Progenitor cell of endocrine pancreas (in vitro differentiated cells): ENCODE measurements around the gene IRX5. TPM values are rescaled to one million over a fixed set of nuclear protein-coding genes. Genes with fewer than 3 reads are reported as not detected.

Experiments
- DNase-seq: peaks from one replicate; pipeline ENCODE4 v3.0.0; 2021; ENCODE audit warnings: low spot score; ENCODE audit not compliant: unreplicated experiment
- H3K27ac Mint-ChIP-seq: 2 replicates; pipeline ENCODE4 v1.8.0; 2021; ENCODE audit warnings: mild to moderate bottlenecking, moderate library complexity, mixed read lengths
- H3K27me3 Mint-ChIP-seq: 2 replicates; pipeline ENCODE4 v1.8.0; 2021; ENCODE audit warnings: mixed read lengths
- H3K36me3 Mint-ChIP-seq: 2 replicates; pipeline ENCODE4 v1.8.0; 2022; ENCODE audit warnings: mixed read lengths; ENCODE audit not compliant: insufficient read depth
- H3K4me1 Mint-ChIP-seq: 2 replicates; pipeline ENCODE4 v1.8.0; 2021; ENCODE audit warnings: low read depth, mixed read lengths
- H3K4me3 Mint-ChIP-seq: 2 replicates; pipeline ENCODE4 v1.8.0; 2021; ENCODE audit warnings: low read depth, mild to moderate bottlenecking, moderate library complexity, mixed read lengths
- H3K9me3 Mint-ChIP-seq: 2 replicates; pipeline ENCODE4 v1.8.0; 2021; ENCODE audit warnings: low read depth, mixed read lengths
- CTCF ChIP-seq: fragments of 200-600 bp; sonication (generic); IDR thresholded peaks from one replicate; pipeline ENCODE4 v1.5.0; 2021; ENCODE audit warnings: antibody characterized with exemption, mild to moderate bottlenecking; ENCODE audit not compliant: unreplicated experiment
- total RNA-seq: library from RNA; stranded (reverse); gene quantifications from 2 replicates; pipeline ENCODE4 v1.2.1, GENCODE V29; 2021

Gene IRX5
- total RNA-seq, 1 donor from 2014 or later: 1.2 TPM

DNA sequence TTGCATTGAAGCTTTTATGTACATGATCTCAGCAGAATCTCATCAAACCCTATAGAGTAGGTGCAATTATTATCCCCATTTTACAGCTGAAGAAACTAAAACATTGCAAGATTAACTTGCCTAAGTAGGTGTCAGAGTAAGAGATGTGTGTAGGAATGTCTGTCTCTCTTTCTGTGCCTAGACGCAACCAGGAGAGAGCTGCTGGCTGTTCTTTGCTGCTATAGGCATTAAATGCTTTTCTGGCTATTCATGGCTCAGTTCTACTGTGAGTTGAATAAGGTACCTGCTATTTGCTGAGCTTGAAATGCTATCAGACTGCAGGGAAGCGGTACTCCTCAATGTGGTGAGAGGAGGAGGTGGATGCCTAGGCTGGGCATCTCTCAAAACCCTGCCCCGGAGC lies 17.0 kb downstream of the IRX5 start:
- no peak for TF ChIP-seq CTCF
- Mint-ChIP-seq H3K27ac (no peak overlapping the region), H3K4me3 (no peak overlapping the region), H3K4me1 (no peaks in the 10 kb centered on the region), H3K36me3 (no peaks in the 10 kb centered on the region), H3K9me3 (no peaks in the 10 kb centered on the region), H3K27me3 (peaks cover 71% of the 10 kb centered on the region)
- DNase-seq: no peak

- Mint-ChIP-seq H3K9me3 (no peaks in the 10 kb centered on the region), H3K4me3 (no peak overlapping the region), H3K27ac (no peak overlapping the region), H3K27me3 (peaks cover 38% of the 10 kb centered on the region), H3K36me3 (no peaks in the 10 kb centered on the region), H3K4me1 (no peaks in the 10 kb centered on the region)
- no peak for DNase-seq
- TF ChIP-seq CTCF: no peak
Observed at GRCh38 chr16:54952195-54952594, 21.5 kb downstream of the IRX5 start.

DNA sequence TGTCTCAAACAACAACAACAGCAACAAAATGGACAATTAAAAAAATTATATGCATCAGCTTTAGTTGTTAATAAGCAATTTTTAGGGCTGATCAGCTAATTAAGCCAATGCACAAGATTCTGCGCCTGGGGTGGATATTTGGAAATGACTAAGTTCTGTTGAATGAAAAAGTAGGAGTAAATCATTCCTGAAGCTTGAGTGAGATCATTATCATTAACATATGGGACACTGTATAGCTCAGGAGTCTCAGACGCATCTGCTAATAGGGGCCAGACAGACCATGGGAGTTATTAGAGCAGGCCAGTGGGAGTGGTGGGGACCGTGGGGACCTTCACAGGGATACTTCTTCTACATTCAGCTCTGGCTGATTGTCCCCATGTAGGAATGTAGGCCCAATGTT lies 22.8 kb downstream of the IRX5 start:
- Mint-ChIP-seq H3K27me3 (peaks cover 29% of the 10 kb centered on the region), H3K9me3 (no peaks in the 10 kb centered on the region), H3K27ac (no peak overlapping the region), H3K4me3 (no peak overlapping the region), H3K36me3 (no peaks in the 10 kb centered on the region), H3K4me1 (no peaks in the 10 kb centered on the region)
- no peak for TF ChIP-seq CTCF
- no peak for DNase-seq

GRCh38 chr16:54954220-54954619 lies 23.6 kb downstream of the IRX5 start:
- H3K4me3 Mint-ChIP-seq: no peak overlapping the region
- DNase-seq: no peak
- H3K27me3 Mint-ChIP-seq: peaks cover 21% of the 10 kb centered on the region
- H3K4me1 Mint-ChIP-seq: no peaks in the 10 kb centered on the region
- H3K36me3 Mint-ChIP-seq: no peaks in the 10 kb centered on the region
- no peak overlapping the region for H3K27ac Mint-ChIP-seq
- no peaks in the 10 kb centered on the region for H3K9me3 Mint-ChIP-seq
- TF ChIP-seq CTCF: no peak

DNA sequence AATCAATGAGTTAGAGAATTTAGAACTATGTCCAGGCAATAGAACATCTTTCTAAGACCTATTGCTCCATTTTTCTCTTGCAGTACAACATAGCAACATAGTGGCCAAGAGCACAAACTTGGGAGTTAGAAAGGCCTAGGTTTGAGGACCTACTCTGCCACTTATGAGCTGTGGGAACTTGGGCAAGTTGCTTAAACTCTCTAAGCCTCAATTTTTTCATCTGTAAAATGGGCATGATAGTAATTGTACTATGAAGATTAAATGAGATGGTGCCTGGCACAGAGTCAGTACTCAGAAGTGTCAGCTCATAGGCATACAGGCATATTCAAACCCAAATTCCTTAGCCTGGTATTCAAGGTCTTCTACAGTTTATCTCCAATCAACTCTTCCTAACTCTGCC lies 25.1 kb downstream of the IRX5 start:
- TF ChIP-seq CTCF: no peak
- peaks cover 11% of the 10 kb centered on the region for H3K27me3 Mint-ChIP-seq
- DNase-seq: no peak

More for the DNA sequence above, 25.1 kb downstream of the IRX5 start:
- Mint-ChIP-seq H3K36me3 (no peaks in the 10 kb centered on the region), H3K27ac (no peak overlapping the region), H3K4me3 (no peak overlapping the region), H3K4me1 (no peaks in the 10 kb centered on the region), H3K9me3 (no peaks in the 10 kb centered on the region)
